GM23338 (cell line): ENCODE results near the gene CELA1.

Experiments
- CREB1 ChIP-seq: fragments of 250-450 bp; sonication (Bioruptor Pico); IDR thresholded peaks from 2 replicates; pipeline ENCODE4 v1.5.0; 2020; ENCODE audit warnings: low read depth, mild to moderate bottlenecking, moderate library complexity
- EZH2 ChIP-seq: fragments of 200-600 bp; sonication (generic); IDR thresholded peaks from one replicate; pipeline ENCODE4 v1.8.0; 2017; ENCODE audit warnings: antibody characterized with exemption, mild to moderate bottlenecking, low read depth; ENCODE audit not compliant: unreplicated experiment
- EZH2phosphoT487 ChIP-seq: fragments of 200-600 bp; sonication (generic); IDR thresholded peaks from one replicate; pipeline ENCODE4 v1.8.1; 2018; ENCODE audit warnings: antibody characterized with exemption; ENCODE audit not compliant: unreplicated experiment
- JUNB ChIP-seq: IDR thresholded peaks from one replicate; pipeline ENCODE4 v1.6.1; 2016; ENCODE audit warnings: antibody characterized with exemption; ENCODE audit not compliant: unreplicated experiment
- NANOG ChIP-seq: IDR thresholded peaks from 2 replicates; pipeline ENCODE4 v1.6.1; 2016; ENCODE audit warnings: antibody characterized with exemption, borderline replicate concordance
- POLR2AphosphoS5 ChIP-seq: IDR thresholded peaks from 2 replicates; pipeline ENCODE4 v1.6.1; 2016; ENCODE audit warnings: antibody characterized with exemption, low read depth
- STAT1 ChIP-seq: IDR thresholded peaks from one replicate; pipeline ENCODE4 v1.6.1; 2016; ENCODE audit warnings: antibody characterized with exemption; ENCODE audit not compliant: unreplicated experiment
- ZNF114 ChIP-seq: fragments of 250-450 bp; sonication (Bioruptor Pico); IDR thresholded peaks from 2 replicates; pipeline ENCODE4 v1.5.0; 2020; ENCODE audit warnings: mild to moderate bottlenecking, moderate library complexity
- ZNF331 ChIP-seq: fragments of 250-450 bp; sonication (Bioruptor Pico); IDR thresholded peaks from 2 replicates; pipeline ENCODE4 v1.5.0; 2020; ENCODE audit warnings: low read depth, mild to moderate bottlenecking, moderate library complexity
- TF ChIP-seq, protein P1 (sequence below), 2 experiments: fragments of 200-600 bp in 1 of 2; sonication (generic) in 1 of 2; conservative IDR thresholded peaks; 2 replicates each; pipeline versions ENCODE4 v1.5.1 to v1.6.1; 2016 to 2017; ENCODE audit warnings: antibody characterized with exemption in 2 of 2, low read depth in 2 of 2, mild to moderate bottlenecking in 2 of 2, moderate library complexity in 1 of 2
- TF ChIP-seq, protein P2 (sequence below): IDR thresholded peaks from one replicate; pipeline ENCODE4 v1.6.1; 2018; ENCODE audit warnings: antibody characterized with exemption; ENCODE audit not compliant: unreplicated experiment
- TF ChIP-seq, protein P3 (sequence below): IDR thresholded peaks from 2 replicates; pipeline ENCODE4 v1.6.1; 2016; ENCODE audit warnings: antibody characterized with exemption

DNA sequence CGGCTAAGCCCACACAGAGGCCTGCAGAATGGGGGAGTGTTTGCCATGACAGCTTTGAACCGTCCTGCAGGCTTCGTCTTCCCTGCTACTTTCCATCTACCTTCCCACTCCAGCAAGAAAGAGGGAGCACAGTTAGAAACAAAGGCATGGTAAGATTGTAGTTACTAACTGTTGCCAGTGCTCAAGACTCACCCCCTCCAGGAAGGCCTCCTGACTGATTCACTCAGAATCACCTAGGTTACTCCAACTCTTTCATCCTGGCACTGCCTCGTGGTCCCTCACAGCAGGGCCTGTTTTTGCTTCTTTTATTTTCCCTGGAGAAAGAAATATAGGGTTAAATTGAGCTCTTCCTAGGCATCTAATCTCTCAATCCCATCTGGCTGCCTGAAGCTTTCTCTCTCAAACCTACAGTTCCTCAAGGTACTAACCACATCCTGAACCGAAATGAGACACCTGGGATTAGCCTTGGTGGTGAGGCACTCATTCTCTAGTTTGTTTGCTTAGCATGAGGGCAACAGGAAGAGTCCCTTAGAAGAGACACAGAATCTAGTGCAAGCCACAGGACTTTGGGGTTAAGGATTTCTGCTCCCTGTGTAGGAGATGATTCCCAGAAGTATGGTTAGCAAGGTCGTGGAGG is 36.9 kb upstream of the CELA1 start:
- TF ChIP-seq, protein P1, sequence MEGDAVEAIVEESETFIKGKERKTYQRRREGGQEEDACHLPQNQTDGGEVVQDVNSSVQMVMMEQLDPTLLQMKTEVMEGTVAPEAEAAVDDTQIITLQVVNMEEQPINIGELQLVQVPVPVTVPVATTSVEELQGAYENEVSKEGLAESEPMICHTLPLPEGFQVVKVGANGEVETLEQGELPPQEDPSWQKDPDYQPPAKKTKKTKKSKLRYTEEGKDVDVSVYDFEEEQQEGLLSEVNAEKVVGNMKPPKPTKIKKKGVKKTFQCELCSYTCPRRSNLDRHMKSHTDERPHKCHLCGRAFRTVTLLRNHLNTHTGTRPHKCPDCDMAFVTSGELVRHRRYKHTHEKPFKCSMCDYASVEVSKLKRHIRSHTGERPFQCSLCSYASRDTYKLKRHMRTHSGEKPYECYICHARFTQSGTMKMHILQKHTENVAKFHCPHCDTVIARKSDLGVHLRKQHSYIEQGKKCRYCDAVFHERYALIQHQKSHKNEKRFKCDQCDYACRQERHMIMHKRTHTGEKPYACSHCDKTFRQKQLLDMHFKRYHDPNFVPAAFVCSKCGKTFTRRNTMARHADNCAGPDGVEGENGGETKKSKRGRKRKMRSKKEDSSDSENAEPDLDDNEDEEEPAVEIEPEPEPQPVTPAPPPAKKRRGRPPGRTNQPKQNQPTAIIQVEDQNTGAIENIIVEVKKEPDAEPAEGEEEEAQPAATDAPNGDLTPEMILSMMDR (conservative IDR thresholded peaks at IDR 0.05; ENCODE audit: low read depth in 2 of 2), result no peak
- TF ChIP-seq EZH2phosphoT487, result no peak
- no peak for TF ChIP-seq JUNB
- TF ChIP-seq POLR2AphosphoS5, result no peak
- TF ChIP-seq EZH2, result no peak
- TF ChIP-seq, protein P2, sequence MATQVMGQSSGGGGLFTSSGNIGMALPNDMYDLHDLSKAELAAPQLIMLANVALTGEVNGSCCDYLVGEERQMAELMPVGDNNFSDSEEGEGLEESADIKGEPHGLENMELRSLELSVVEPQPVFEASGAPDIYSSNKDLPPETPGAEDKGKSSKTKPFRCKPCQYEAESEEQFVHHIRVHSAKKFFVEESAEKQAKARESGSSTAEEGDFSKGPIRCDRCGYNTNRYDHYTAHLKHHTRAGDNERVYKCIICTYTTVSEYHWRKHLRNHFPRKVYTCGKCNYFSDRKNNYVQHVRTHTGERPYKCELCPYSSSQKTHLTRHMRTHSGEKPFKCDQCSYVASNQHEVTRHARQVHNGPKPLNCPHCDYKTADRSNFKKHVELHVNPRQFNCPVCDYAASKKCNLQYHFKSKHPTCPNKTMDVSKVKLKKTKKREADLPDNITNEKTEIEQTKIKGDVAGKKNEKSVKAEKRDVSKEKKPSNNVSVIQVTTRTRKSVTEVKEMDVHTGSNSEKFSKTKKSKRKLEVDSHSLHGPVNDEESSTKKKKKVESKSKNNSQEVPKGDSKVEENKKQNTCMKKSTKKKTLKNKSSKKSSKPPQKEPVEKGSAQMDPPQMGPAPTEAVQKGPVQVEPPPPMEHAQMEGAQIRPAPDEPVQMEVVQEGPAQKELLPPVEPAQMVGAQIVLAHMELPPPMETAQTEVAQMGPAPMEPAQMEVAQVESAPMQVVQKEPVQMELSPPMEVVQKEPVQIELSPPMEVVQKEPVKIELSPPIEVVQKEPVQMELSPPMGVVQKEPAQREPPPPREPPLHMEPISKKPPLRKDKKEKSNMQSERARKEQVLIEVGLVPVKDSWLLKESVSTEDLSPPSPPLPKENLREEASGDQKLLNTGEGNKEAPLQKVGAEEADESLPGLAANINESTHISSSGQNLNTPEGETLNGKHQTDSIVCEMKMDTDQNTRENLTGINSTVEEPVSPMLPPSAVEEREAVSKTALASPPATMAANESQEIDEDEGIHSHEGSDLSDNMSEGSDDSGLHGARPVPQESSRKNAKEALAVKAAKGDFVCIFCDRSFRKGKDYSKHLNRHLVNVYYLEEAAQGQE, result no peak
- no peak for TF ChIP-seq STAT1
- no peak for TF ChIP-seq CREB1 (CRISPR knock-in tag)
- TF ChIP-seq ZNF114 (CRISPR knock-in tag), result no peak
- TF ChIP-seq, protein P3, sequence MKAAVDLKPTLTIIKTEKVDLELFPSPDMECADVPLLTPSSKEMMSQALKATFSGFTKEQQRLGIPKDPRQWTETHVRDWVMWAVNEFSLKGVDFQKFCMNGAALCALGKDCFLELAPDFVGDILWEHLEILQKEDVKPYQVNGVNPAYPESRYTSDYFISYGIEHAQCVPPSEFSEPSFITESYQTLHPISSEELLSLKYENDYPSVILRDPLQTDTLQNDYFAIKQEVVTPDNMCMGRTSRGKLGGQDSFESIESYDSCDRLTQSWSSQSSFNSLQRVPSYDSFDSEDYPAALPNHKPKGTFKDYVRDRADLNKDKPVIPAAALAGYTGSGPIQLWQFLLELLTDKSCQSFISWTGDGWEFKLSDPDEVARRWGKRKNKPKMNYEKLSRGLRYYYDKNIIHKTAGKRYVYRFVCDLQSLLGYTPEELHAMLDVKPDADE, result no peak
- TF ChIP-seq NANOG, result no peak
- no peak for TF ChIP-seq ZNF331 (CRISPR knock-in tag)
